GM19193 (cell line): ENCODE data around the gene MKRN3.

Source experiments
- POLR2A ChIP-seq: IDR thresholded peaks from 4 replicates; pipeline ENCODE4 v1.6.1; 2011; ENCODE audit not compliant: insufficient read depth, insufficient read length; ENCODE audit errors: extremely low read depth

Gene MKRN3

GRCh38 chr15:23569151-23569925 is 3.9 kb downstream of the MKRN3 start:
- TF ChIP-seq POLR2A: no peak

GRCh38 chr15:23570486-23570885 is 5.0 kb downstream of the MKRN3 start:
- TF ChIP-seq POLR2A: no peak

GRCh38 chr15:23572844-23573243 is 7.4 kb downstream of the MKRN3 start:
- no peak for TF ChIP-seq POLR2A

- no peak for TF ChIP-seq POLR2A
Observed at GRCh38 chr15:23574742-23575141, 9.3 kb downstream of the MKRN3 start.

- no peak for TF ChIP-seq POLR2A
Observed at GRCh38 chr15:23576061-23576460, 10.6 kb downstream of the MKRN3 start.

GRCh38 chr15:23578521-23579150 is 13.2 kb downstream of the MKRN3 start:
- no peak for TF ChIP-seq POLR2A

GRCh38 chr15:23588268-23588667 is 22.8 kb downstream of the MKRN3 start:
- TF ChIP-seq POLR2A: no peak

GRCh38 chr15:23589012-23589411 is 23.5 kb downstream of the MKRN3 start:
- TF ChIP-seq POLR2A: no peak

- TF ChIP-seq POLR2A: no peak
Observed at GRCh38 chr15:23594252-23594770, 28.8 kb downstream of the MKRN3 start.

- TF ChIP-seq POLR2A: no peak
Observed at GRCh38 chr15:23595368-23595767, 29.9 kb downstream of the MKRN3 start.

- TF ChIP-seq POLR2A: no peak
Observed at GRCh38 chr15:23596736-23597135, 31.3 kb downstream of the MKRN3 start.

- TF ChIP-seq POLR2A: no peak
Observed at GRCh38 chr15:23599053-23599452, 33.6 kb downstream of the MKRN3 start.

- no peak for TF ChIP-seq POLR2A
Observed at GRCh38 chr15:23602124-23602523, 36.6 kb downstream of the MKRN3 start.

GRCh38 chr15:23606226-23606625 is 40.8 kb downstream of the MKRN3 start:
- TF ChIP-seq POLR2A: no peak

- TF ChIP-seq POLR2A: no peak
Observed at GRCh38 chr15:23616536-23616935, 51.1 kb downstream of the MKRN3 start.
